HG03457 (cell line): ENCODE results near the gene CAMP.
"Not testable (repeated sequence)": the region's sequence is repeated elsewhere in the genome, so short reads cannot be mapped to it uniquely, and the experiment has no call there.

Experiments
- ATAC-seq: cut with Tn5 transposase; IDR thresholded peaks from one replicate; pipeline ENCODE4 v1.9.1; 2021; ENCODE audit warnings: moderate number of reproducible peaks; ENCODE audit not compliant: unreplicated experiment

Gene CAMP

DNA sequence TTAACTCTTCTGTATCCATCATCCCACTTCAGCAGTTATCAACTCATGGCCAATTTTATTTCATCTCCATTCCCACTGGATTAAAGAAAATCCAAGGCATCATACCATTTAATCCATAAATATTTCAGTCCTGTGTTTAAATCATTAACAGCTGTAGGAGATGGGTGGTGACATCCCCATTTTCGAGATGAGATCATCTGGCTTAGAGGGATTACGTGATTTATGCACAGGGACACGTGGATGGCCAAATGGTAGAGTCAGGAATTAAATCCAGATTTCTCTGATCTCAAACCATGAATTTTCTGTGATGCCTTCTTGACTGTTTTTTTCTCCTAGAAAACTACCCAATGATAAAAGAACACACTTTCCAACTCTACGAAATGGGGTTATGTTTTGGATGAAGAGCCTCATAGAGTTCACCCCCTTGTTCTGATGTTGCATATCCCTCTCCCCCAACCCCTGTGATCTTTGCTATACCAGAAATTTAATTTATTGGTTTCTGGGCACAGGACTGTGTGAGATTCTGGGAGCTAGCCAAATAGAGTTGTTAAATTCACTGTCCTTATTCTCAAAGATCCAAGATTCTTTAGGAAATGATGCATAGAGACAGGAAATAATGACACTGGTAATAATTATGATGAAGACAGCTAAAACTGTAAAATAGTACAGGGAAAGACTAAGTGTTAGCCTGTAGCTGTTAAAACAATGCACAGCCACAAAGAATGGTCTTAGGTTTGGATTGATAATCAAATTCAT, 25.0 kb downstream of the CAMP start:
- ATAC-seq = no peak

DNA sequence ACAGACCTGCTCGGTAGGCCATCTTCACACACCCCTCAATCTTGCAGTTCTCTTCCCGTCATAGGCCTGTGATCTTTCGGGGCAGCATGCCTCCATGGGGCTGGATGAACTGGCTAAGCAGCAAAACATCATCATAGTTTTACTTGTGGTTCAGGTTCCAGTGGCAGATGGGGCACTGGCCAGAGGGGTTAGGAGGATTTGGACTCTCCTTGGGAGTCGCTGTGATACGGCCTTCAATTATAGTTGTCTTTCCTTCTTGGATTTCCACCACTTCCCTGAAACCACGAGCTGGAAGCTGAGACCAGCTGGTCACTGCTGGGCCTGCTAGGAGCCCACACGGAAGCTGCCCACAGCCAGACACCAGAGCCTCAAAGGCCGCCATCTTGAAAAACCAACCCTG, 33.3 kb downstream of the CAMP start:
- no peak for ATAC-seq

DNA sequence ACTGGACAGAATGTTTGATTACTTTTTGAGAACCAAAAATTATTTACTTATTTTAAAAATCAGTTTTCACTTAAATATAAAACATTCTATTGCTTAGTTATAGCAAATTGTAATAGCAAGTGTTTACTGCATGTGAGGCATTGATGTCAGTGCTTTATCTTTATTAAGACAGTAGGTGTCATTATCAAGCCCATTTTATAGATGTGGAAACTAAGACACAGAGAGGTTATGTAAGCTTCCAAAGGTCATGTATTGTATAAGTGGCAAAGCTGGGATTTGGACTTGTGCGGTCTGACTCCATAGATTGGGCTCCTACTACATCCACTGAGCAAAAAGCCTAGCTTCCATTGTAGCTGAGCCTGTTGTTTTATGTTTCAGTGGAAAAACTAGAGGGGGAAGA, 35.2 kb downstream of the CAMP start:
- no peak for ATAC-seq

DNA sequence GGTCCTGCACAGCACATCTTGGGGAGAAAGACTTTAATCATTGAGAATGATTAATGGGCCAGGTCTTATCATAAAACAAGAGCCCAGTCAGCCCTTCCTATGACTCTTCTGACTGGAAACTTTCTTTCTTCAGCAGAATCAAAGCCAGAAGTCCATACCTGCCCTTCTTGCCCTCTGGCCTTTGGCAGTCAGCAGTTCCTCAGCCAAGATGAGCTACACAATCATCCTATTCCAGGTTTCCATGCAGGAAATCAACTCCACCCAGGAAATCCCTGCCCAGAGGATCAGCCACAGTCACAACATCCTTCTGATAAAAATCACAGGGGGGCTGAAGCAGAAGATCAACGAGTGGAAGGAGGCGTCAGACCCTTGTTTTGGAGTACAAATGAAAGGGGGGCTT, 44.5 kb downstream of the CAMP start:
- ATAC-seq = no peak

DNA sequence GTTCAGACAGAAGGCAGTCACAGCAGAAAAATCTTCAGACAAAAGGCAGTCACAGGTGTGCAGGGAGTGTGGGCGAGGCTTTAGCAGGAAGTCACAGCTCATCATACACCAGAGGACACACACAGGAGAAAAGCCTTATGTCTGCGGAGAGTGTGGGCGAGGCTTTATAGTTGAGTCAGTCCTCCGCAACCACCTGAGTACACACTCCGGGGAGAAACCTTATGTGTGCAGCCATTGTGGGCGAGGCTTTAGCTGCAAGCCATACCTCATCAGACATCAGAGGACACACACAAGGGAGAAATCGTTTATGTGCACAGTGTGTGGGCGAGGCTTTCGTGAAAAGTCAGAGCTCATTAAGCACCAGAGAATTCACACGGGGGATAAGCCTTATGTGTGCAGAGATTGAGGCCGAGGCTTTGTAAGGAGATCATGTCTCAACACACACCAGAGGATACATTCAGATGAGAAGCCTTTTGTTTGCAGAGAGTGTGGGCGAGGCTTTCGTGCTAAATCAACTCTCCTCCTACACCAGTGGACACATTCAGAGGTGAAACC, 45.2 kb downstream of the CAMP start:
- no peak for ATAC-seq

DNA sequence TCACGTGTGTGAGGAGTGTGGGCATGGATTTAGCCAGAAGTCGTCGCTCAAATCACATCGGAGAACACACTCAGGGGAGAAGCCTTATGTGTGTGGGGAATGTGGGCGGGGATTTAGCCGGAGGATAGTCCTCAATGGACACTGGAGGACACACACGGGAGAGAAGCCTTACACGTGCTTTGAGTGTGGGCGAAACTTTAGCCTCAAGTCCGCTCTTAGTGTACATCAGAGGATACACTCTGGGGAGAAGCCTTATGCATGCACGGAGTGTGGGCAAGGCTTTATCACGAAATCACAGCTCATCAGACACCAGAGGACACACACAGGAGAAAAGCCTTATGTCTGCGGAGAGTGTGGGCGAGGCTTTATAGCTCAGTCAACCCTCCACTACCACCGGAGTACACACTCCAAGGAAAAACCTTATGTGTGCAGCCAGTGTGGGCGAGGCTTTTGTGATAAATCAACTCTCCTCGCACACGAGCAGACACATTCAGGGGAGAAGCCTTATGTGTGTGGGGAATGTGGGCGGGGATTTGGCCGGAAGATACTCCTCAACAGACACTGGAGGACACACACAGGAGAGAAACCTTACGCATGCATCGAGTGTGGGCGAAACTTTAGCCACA, 45.8 kb downstream of the CAMP start:
- ATAC-seq = no peak

DNA sequence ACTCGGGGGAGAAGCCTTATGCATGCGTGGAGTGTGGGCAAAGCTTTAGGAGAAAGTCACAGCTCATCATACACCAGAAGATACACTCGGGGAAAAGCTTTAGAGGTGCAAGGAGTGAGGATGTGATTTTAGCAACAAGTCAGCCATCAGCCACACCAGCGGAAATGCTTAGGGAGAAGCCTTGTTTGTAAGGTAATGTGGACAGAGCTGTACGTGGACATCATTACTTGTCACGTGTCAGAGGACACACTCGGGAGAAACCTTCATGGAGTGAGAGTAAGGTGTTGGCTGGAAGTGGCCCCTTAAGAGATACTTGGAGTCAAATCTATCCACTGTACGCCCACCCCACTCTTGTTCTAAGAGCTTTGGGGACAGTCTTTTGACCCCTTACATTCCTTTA, 46.3 kb downstream of the CAMP start:
- ATAC-seq = no peak

DNA sequence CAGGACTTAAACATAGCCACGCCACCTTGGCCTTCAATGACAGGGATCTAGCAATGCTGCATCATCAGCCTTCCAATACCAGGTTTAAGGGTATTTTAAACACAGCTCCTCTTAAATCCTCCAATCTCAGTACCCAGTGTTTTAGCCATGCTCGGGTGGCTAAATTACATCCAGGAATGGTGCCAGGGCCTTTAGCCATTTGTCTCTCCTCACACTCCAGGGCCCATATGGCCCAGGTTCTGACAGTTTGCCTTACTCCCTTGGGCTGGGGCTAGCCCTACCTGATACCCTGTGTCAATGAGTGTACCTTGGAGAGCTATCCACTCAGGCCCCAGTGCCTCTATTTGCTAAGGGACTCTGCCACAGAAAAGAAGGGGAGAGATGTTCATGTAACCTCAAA, 47.0 kb downstream of the CAMP start:
- ATAC-seq = no peak

DNA sequence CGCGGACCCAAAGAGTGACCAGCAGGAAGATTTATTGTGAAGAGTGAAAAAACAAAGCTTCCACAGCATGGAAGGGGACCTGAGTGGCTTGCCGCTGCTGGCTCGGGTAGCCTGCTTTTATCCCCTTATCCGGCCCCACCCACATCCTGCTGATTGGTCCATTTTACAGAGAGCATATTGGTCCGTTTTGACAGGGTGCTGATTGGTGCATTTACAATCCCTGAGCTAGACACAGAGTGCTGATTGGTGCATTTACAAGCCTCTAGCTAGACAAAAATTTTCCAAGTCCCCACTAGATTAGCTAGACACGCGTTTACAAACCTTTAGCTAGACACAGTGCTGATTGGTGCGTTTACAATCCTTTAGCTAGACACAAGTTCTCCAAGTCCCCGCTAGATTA, 47.9 kb downstream of the CAMP start:
- not testable (repeated sequence) for ATAC-seq

DNA sequence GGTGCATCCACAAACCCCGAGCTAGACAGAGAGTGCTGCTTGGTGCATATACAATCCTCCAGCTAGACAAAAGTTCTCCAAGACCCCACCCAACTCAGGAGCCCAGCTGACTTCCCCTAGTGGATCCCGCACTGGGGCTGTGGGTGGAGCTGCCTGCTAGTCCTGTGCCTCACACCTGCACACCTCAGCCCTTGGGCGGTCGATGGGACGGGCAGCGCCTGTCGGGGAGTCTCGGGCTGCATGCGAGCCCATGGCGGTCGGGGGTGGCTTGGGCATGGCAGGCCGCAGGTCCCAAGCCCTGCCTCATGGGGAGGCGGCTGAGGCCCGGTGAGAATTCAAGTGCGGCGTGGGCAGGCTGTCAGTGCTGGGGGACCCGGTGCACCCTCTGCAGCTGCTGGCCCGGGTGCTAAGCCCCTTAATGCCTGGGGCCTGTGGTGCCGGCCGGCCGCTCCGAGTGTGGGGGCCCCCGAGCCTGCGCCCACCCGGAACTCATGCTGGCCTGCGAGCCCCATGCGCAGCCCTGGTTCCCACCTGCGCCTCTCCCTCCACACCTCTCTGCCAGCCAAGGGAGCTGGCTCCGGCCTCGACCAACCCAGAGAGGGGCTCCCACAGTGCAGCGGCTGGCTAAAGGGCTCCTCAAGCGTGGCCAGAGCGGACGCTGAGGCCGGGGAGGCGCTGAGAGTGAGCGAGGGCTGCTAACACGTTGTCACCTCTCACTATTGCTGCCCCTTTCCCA, 48.6 kb downstream of the CAMP start:
- ATAC-seq = no peak

DNA sequence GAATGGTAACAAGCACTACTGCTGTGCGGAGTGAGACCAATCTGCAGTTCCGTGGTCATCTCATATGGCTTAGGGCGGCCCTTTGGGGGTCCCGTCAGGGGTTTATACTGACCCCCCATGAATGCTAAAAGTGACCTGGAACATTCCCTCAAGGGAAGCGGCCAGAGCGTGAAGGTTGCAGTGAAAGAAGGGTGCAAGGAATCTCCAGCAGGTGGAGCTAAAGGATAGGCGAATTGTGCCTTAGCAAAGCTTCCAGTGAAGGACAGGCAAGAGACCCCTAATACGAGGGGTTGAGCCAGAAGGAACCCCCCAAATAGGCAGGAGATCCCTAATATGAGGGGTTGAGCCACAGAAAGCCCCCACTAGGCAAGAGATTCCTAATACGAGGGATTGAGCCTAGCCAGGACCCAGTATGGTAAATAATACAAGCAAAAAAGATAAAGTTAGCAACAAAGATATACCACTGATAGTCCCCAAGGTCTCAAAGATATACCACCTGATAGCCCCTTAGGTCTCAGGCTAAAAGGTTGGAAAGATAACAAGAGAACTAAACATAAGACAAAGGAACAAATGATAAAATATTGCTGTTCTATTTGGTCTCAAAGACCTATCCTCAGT, 50.4 kb downstream of the CAMP start:
- no peak for ATAC-seq

DNA sequence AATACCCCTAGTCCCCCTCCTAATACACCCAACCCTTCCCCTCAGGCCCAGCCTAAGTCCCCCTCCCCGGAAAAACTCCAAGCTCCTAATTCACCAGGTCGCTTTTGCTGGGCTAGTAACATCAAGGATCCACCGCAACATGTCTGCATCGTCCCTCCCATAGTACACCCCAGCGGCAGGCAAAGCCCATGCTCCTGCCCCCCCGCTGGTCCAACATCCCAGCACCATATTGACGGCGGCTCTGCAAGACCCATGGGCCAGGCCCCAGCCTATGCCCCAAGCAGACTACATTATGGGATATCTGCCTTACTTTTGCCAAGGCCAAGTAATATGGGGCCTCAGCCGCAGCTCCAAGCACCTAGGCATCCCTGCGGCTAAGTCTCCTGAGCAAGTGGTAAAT, 51.2 kb downstream of the CAMP start:
- ATAC-seq = no peak
